ENCODE measurements around the gene SCARB1. TPM values are rescaled to one million over a fixed set of nuclear protein-coding genes. Genes with fewer than 3 reads are reported as not detected.

Gene SCARB1
- total and polyA plus RNA-seq, 2 experiments from 2014 or later, result 31.0 to 62.5 TPM

DNA sequence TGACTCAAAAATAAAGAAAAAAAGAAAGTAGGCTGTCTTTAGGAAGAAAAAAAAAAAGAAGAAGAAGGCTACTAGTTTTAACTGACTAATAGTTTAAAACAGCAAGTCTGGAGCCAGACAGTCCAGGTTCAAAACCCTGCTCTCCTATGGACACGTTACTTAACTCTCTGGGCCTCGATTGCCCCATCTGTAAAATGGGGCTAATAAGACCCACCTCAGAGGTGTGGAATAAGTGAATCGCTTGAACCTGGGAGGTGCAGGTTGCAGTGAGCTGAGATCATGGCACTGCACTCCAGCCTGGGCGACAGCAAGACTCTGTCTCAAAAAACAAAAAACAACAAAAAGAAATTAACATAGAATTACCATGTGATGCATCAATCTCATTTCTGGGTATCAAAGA, 10.5 kb upstream of the SCARB1 start:
- Histone ChIP-seq H3K79me2 (replicated peaks; ENCODE audit: insufficient read depth) (no peaks in the 10 kb centered on the region), H3K27me3 (ENCODE audit: insufficient read depth) (no peaks in the 10 kb centered on the region), H2AFZ (no peak overlapping the region), H3K4me3 (no peak overlapping the region), H3F3A (replicated peaks; ENCODE audit: low read depth) (no peaks in the 10 kb centered on the region), H3K27ac (ENCODE audit: low read depth) (no peak overlapping the region), H3K4me2 (no peak overlapping the region), H3K9me2 (ENCODE audit: insufficient read depth) (no peaks in the 10 kb centered on the region), H4K20me1 (replicated peaks; ENCODE audit: insufficient read depth) (no peaks in the 10 kb centered on the region), H3K36me3 (ENCODE audit: insufficient read depth) (no peaks in the 10 kb centered on the region), H3K4me1 (ENCODE audit: insufficient read depth) (peaks cover 5% of the 10 kb centered on the region; the same call in 1 of the 2 replicates)
- TF ChIP-seq, protein P1, sequence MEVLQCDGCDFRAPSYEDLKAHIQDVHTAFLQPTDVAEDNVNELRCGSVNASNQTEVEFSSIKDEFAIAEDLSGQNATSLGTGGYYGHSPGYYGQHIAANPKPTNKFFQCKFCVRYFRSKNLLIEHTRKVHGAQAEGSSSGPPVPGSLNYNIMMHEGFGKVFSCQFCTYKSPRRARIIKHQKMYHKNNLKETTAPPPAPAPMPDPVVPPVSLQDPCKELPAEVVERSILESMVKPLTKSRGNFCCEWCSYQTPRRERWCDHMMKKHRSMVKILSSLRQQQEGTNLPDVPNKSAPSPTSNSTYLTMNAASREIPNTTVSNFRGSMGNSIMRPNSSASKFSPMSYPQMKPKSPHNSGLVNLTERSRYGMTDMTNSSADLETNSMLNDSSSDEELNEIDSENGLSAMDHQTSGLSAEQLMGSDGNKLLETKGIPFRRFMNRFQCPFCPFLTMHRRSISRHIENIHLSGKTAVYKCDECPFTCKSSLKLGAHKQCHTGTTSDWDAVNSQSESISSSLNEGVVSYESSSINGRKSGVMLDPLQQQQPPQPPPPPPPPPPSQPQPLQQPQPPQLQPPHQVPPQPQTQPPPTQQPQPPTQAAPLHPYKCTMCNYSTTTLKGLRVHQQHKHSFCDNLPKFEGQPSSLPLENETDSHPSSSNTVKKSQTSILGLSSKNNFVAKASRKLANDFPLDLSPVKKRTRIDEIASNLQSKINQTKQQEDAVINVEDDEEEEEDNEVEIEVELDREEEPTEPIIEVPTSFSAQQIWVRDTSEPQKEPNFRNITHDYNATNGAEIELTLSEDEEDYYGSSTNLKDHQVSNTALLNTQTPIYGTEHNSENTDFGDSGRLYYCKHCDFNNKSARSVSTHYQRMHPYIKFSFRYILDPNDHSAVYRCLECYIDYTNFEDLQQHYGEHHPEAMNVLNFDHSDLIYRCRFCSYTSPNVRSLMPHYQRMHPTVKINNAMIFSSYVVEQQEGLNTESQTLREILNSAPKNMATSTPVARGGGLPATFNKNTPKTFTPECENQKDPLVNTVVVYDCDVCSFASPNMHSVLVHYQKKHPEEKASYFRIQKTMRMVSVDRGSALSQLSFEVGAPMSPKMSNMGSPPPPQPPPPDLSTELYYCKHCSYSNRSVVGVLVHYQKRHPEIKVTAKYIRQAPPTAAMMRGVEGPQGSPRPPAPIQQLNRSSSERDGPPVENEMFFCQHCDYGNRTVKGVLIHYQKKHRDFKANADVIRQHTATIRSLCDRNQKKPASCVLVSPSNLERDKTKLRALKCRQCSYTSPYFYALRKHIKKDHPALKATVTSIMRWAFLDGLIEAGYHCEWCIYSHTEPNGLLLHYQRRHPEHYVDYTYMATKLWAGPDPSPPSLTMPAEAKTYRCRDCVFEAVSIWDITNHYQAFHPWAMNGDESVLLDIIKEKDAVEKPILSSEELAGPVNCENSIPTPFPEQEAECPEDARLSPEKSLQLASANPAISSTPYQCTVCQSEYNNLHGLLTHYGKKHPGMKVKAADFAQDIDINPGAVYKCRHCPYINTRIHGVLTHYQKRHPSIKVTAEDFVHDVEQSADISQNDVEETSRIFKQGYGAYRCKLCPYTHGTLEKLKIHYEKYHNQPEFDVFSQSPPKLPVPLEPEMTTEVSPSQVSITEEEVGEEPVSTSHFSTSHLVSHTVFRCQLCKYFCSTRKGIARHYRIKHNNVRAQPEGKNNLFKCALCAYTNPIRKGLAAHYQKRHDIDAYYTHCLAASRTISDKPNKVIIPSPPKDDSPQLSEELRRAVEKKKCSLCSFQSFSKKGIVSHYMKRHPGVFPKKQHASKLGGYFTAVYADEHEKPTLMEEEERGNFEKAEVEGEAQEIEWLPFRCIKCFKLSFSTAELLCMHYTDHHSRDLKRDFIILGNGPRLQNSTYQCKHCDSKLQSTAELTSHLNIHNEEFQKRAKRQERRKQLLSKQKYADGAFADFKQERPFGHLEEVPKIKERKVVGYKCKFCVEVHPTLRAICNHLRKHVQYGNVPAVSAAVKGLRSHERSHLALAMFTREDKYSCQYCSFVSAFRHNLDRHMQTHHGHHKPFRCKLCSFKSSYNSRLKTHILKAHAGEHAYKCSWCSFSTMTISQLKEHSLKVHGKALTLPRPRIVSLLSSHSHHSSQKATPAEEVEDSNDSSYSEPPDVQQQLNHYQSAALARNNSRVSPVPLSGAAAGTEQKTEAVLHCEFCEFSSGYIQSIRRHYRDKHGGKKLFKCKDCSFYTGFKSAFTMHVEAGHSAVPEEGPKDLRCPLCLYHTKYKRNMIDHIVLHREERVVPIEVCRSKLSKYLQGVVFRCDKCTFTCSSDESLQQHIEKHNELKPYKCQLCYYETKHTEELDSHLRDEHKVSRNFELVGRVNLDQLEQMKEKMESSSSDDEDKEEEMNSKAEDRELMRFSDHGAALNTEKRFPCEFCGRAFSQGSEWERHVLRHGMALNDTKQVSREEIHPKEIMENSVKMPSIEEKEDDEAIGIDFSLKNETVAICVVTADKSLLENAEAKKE (CRISPR knock-in tag; IDR thresholded peaks at IDR 0.05), result no peak
- no peak for TF ChIP-seq ZNF114 (CRISPR knock-in tag; IDR thresholded peaks at IDR 0.05)
- no peak for TF ChIP-seq ZNF331 (CRISPR knock-in tag; IDR thresholded peaks at IDR 0.05; ENCODE audit: low read depth)
- TF ChIP-seq, protein P2, sequence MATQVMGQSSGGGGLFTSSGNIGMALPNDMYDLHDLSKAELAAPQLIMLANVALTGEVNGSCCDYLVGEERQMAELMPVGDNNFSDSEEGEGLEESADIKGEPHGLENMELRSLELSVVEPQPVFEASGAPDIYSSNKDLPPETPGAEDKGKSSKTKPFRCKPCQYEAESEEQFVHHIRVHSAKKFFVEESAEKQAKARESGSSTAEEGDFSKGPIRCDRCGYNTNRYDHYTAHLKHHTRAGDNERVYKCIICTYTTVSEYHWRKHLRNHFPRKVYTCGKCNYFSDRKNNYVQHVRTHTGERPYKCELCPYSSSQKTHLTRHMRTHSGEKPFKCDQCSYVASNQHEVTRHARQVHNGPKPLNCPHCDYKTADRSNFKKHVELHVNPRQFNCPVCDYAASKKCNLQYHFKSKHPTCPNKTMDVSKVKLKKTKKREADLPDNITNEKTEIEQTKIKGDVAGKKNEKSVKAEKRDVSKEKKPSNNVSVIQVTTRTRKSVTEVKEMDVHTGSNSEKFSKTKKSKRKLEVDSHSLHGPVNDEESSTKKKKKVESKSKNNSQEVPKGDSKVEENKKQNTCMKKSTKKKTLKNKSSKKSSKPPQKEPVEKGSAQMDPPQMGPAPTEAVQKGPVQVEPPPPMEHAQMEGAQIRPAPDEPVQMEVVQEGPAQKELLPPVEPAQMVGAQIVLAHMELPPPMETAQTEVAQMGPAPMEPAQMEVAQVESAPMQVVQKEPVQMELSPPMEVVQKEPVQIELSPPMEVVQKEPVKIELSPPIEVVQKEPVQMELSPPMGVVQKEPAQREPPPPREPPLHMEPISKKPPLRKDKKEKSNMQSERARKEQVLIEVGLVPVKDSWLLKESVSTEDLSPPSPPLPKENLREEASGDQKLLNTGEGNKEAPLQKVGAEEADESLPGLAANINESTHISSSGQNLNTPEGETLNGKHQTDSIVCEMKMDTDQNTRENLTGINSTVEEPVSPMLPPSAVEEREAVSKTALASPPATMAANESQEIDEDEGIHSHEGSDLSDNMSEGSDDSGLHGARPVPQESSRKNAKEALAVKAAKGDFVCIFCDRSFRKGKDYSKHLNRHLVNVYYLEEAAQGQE (IDR thresholded peaks at IDR 0.05; ENCODE audit: unreplicated experiment), result no peak
- no peak for TF ChIP-seq STAT1 (IDR thresholded peaks at IDR 0.05; ENCODE audit: unreplicated experiment)
- no peak for TF ChIP-seq JUNB (IDR thresholded peaks at IDR 0.05; ENCODE audit: unreplicated experiment)
- no peak for TF ChIP-seq EZH2 (IDR thresholded peaks at IDR 0.05; ENCODE audit: low read depth, unreplicated experiment)
- no peak for TF ChIP-seq EZH2phosphoT487 (IDR thresholded peaks at IDR 0.05; ENCODE audit: unreplicated experiment)
- no peak for TF ChIP-seq POLR2AphosphoS5 (IDR thresholded peaks at IDR 0.05; ENCODE audit: low read depth)
- no peak for TF ChIP-seq NANOG (IDR thresholded peaks at IDR 0.05; ENCODE audit: borderline replicate concordance)
- Mint-ChIP-seq H3K9me3 (no peaks in the 10 kb centered on the region), H3K36me3 (ENCODE audit: low read depth) (no peaks in the 10 kb centered on the region), H3K4me1 (peaks cover 8% of the 10 kb centered on the region), H3K27me3 (ENCODE audit: insufficient read depth, low read depth, poor library complexity) (no peaks in the 10 kb centered on the region), H3K27ac (no peak overlapping the region), H3K4me3 (no peak overlapping the region)
- no peak for ATAC-seq
- DNase-seq (ENCODE audit: low spot score), result no peak

All from GM23338 (cell line).